Measurements from ENCODE around the gene ZNF555.
"Not testable (repeated sequence)": the region's sequence is repeated elsewhere in the genome, so short reads cannot be mapped to it uniquely, and the experiment has no call there.

ZNF555 gene

DNA sequence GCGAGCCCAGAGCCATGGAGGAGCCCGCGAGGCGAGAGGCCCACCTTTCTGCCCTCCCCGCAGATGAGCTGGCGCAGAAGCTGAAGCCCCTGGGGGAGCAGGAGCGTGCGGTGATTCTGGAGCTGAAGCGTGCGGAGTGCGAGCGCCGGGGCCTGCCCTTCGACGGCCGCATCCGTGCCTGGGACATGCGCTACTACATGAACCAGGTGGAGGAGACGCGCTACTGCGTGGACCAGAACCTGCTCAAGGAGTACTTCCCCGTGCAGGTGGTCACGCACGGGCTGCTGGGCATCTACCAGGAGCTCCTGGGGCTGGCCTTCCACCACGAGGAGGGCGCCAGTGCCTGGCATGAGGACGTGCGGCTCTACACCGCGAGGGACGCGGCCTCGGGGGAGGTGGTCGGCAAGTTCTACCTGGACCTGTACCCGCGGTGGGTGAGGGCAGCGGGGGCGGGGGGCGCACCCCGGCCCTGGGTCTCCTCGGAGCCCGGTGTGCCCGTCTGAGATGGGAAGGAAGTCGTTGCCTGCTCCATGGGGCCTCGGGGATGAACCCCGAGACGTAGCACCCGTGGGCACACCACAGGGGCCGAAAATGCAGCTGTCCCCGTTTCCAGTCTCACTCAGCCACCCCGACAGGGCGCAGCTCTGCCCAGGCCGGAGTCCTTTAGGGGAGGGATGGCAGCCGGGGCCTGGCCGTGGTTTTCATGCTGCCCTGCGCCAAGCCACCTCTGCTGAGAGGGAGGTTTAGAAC is 33.7 kb upstream of the ZNF555 start:
- no peak for FAIRE-seq

- no peak for FAIRE-seq
Measured at GRCh38 chr19:2808129-2808941, 32.9 kb upstream of the ZNF555 start.

- FAIRE-seq, result no peak
Measured at GRCh38 chr19:2809387-2810140, 31.7 kb upstream of the ZNF555 start.

- no peak for FAIRE-seq
Measured at GRCh38 chr19:2810141-2811091, 30.9 kb upstream of the ZNF555 start.

GRCh38 chr19:2811221-2811722 is 30.0 kb upstream of the ZNF555 start:
- FAIRE-seq, result no peak

DNA sequence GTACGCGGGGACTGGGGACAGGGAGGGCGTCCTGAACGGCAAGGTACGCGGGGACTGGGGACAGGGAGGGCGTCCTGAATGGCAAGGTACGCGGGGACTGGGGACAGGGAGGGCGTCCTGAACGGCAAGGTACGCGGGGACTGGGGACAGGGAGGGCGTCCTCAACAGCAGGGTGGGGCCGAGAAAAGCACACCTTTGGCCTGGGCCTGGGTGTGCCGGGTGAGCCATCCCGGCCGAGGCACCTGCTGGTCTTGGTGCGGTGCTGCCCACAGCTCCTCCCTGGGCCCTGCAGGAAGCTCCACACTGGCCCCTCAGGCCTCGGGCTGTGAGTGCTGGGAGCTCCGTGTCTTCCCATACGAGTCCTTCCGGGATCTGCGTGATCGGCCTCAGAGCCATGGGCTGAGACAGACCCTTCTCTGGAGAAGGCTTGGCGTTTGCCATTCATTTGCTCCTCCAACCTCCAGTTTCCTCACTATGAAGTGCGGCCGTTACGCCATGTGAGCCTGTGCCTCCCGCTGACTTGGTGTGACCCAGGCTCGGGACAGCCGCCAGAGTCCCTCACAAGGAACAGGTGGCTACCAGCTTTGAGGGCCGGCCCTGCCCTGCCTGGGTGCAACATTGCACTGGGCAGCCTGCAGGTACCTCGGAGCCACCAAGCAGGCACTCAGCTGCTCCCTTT is 29.4 kb upstream of the ZNF555 start:
- FAIRE-seq, result no peak

DNA sequence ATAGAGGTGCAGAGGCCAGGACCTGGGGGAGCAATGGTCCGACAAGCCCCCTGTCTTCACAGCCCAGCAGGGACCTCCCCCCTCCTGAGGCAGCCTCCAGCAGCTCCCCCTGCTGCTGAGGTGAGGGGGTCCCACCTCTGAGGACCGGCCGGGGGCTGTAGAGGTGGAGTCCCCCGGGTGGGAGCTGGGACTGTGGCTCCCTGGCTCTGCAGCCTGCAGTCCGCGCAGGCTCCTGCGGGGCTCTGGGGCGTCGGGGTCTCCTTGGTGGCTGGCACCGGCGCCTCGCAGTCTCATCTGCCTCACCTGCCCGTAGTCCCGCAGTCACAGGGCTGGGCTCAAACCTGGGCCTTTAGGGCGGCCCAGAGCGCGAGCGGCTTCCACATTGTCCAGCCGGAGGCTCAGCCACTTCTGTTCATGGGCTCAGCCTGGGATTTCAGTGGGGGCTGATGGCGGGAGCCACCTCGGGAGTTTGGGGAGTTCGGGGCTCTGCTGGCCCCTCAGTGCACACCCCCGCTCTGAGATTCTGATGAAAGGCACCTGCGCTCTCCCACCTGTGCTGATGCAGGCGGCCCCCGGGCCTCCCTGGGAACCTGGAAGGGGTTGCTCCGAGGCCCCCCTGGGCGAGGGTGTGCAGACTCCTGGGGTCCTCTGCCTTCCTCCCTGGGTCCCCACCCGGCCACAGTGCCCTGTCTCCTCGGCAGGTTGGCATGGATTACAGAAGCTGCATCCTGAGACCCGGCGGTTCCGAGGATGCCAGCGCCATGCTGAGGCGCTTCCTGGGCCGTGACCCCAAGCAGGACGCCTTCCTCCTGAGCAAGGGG is 28.7 kb upstream of the ZNF555 start:
- no peak for FAIRE-seq

DNA sequence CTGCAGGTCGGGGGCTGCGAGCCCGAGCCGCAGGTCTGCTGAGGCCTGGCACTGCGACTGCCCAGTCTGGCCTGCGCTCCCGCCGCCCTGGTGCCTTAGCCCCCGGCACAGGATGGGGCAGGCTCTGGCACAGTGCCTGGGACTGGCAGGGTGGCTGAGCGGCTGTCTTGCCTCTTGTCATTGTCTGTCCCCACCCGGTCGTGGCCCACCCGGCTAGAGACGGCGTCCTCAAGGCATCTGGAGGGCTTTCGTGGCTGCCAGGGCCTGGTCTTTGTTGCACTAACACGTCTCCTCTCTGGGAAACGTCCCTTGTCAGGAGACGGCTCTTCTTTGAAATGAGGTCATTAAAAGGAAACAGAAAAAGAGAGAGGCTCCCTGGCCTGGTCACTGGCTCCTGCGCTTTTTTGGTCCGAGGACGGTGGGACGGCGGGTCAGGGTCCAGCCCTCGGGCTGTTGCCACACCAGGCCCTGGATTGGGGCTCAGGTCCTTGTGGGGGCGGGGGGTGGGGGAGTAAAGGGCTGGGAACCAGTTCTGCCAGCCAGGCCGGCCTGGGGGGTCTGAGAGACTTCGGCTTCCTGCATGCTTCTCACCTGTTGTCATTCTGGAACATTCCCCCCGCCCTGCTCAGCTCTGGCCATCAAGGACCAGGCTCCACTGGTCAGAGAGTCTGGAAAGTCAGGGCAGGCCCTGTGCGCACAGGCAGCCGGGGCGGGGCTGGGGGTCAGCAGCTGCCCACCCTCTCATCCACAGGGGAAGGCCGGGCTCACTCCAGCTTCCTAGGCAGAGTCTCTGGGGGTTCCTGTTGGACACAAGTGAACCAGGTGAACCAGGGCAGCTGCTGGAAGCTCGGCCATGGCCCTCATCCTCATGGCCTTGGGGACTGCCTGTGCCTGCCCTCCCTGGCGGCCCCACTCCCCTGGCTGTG is 27.8 kb upstream of the ZNF555 start:
- FAIRE-seq, result no peak

DNA sequence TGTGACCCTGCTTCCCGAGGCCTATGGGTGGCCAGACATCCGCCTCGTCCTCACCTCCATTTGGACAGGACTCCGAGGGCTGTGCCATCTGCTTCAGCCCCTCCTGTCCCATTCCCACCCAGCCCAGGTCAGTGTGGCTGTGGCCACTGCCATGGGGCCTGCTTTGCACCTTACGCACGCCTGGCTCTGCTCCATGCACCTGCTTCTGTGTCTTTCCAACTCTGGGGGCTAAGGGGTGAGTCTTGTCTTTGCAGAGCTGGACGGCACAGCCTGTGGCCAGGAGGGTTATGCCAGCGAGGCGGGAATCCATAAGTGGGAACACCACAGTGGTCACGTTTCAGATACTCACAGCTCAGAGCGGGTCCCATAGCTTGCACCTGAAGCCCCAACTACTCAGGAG is 26.8 kb upstream of the ZNF555 start:
- no peak for FAIRE-seq

DNA sequence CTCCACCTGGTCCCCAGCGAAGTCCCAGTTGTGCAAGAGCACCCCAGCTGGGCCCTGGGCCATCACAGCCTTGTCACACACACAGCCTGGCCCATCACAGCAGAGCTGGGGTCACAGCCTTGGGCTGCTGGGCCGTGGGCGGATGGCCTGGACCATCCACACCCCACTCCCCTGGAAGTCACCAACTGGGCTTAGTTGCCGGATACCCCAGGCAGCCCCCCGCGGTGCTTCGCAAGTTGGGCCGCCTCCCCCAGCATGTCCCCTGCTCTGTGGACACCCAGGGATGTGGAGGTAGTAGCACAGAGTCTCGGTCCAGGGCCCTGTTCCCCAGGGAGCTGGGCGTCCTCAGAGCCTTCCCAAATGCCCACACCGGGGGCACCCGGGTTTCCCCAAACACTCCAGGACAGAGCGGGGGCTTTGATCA is 26.1 kb upstream of the ZNF555 start:
- FAIRE-seq, result no peak

- FAIRE-seq, result no peak
Measured at GRCh38 chr19:2815923-2816322, 25.4 kb upstream of the ZNF555 start.

- no peak for FAIRE-seq
Measured at GRCh38 chr19:2816641-2817040, 24.6 kb upstream of the ZNF555 start.

DNA sequence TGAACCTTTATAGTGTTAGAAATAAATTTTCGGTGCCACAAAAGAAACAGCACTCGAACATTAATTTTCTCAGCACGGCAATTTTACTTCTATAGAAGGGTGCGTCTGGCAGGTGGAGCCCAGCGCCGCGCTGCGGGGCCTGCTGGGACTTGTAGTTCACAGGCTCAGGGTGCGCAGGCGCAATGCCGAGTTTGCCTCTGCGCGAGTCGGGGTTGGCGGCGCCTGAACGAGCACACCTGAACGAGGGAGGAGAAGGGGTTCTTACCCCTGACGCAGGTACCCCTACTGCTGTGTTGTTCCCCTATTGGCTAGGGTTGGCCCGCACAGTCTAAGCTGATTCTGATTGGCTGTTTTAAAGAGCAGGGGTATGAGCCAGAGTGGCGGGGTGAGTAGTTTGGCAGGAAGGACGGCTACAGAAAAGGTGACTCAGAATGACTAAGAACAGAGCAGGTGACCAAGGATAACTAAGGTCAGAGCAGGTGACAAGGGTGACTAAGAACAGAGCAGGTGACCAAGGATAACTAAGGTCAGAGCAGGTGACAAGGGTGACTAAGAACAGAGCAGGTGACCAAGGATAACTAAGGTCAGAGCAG is 23.9 kb upstream of the ZNF555 start:
- not testable (repeated sequence) for FAIRE-seq

GRCh38 chr19:2819540-2820111 is 21.6 kb upstream of the ZNF555 start, which contains the start of gene ZNF554:
Gene ZNF554, plus strand, starts transcription at chr19:2819868. Its CDS starts 204 bp downstream, at chr19:2820072.
- peak; percentile 55 for FAIRE-seq

DNA sequence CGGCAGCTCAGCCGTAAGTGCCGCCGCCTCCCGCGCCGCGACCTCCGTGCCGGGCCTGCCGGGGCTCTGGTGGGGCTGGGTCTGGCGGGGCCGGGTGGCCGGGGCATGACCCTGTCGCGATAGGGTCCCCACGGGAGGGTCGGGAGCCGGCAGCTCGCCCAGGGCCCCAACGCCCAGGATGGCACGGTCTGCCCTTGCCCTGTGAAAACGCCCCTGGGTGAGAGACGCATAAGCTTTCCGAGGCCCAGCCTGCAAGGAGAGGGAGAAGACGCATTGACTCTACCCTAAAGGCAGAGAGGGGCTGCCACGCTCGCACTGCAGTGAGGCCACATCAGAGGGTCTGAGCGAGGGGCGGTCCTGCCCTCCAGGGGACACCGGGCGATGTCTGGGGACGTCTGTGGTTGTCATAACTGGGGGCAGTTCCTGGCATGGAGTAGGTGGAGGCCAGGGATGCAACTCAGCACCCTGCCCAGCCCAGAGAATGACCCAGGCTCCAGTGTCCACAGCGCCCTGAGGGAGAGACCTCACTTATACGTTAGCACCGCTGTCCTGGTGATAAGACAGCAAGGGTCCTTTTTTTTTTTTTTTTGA is 21.1 kb upstream of the ZNF555 start:
- FAIRE-seq, result no peak

GRCh38 chr19:2822846-2823245 is 18.4 kb upstream of the ZNF555 start:
- FAIRE-seq, result no peak

- FAIRE-seq, result no peak
Measured at GRCh38 chr19:2823646-2824045, 17.6 kb upstream of the ZNF555 start.

- no peak for FAIRE-seq
Measured at GRCh38 chr19:2824129-2824528, 17.1 kb upstream of the ZNF555 start.

Measured in islet of Langerhans (tissue), 1 donor.